Activated B cell treated with CpG ODN at 0.5 μM for 24 hours (primary cell): ENCODE measurements around the gene ZCCHC7. TPM values are rescaled to one million over a fixed set of nuclear protein-coding genes. Genes with fewer than 3 reads are reported as not detected.
"Not testable (repeated sequence)": the region's sequence is repeated elsewhere in the genome, so short reads cannot be mapped to it uniquely, and the experiment has no call there.

Experiments
- ATAC-seq: fragments of 200-7000 bp; cut with Tn5 transposase; one replicate; pipeline ENCODE4 v1.10.0; 2021; ENCODE audit warnings: low read depth, mild to moderate bottlenecking, moderate library complexity
- CTCF ChIA-PET: fragments of 350-600 bp; sonication (Branson Sonifier 250); formaldehyde crosslinking; loops from one replicate; lab custom pipeline; 2021; ENCODE audit warnings: antibody characterized with exemption; lab: Charles Lee
- POLR2A ChIA-PET: fragments of 350-600 bp; sonication (Branson Sonifier 250); formaldehyde crosslinking; loops from one replicate; lab custom pipeline; 2021; ENCODE audit warnings: antibody characterized with exemption; lab: Charles Lee
- DNase-seq: peaks from one replicate; pipeline ENCODE4 v3.0.0; 2022
- H3K27ac Mint-ChIP-seq: one replicate; pipeline ENCODE4 v1.8.0; 2020; ENCODE audit warnings: mixed read lengths
- H3K27me3 Mint-ChIP-seq: one replicate; pipeline ENCODE4 v1.8.0; 2021; ENCODE audit warnings: mixed read lengths
- H3K36me3 Mint-ChIP-seq: one replicate; pipeline ENCODE4 v1.8.0; 2021; ENCODE audit warnings: low read depth, mixed read lengths
- H3K4me1 Mint-ChIP-seq: one replicate; pipeline ENCODE4 v1.8.0; 2021; ENCODE audit warnings: mixed read lengths
- H3K4me3 Mint-ChIP-seq: one replicate; pipeline ENCODE4 v1.8.0; 2020; ENCODE audit warnings: mild to moderate bottlenecking, mixed read lengths
- H3K9me3 Mint-ChIP-seq: one replicate; pipeline ENCODE4 v1.8.0; 2020; ENCODE audit warnings: mixed read lengths
- intact Hi-C: fragments of 100-400 bp; cut with micrococcal nuclease; formaldehyde crosslinking; loops from one replicate; pipeline ENCODE4 v1.15.1; 2024
- total RNA-seq: library from RNA; stranded (reverse); gene quantifications from 2 replicates; pipeline ENCODE4 v1.2.3, GENCODE V29; 2022
- TF ChIP-seq, protein P1 (sequence below): fragments of 200-600 bp; IDR thresholded peaks from one replicate; pipeline ENCODE4 v1.8.0; 2022; ENCODE audit warnings: antibody characterized with exemption, mild to moderate bottlenecking

Gene ZCCHC7
- total RNA-seq, 1 donor from 2014 or later = 70.3 TPM

DNA sequence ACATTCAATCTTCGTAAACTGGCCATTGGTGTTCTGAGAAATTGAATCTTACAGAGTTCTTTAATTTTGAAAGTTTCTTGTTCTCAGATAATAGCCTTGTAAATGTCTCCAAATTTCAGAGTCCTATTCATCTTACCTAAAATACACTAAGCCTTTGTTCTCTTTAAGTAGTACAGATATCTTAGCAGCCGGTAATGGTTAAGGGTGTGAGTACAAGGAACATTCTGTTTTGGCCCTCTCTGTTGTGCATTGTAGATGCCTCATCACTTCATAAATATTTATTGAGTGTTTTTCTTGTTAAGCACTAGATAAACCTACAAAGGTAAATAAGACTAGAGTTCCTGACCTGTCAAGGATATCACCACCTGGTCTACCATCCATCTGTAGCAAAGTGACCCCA lies 35.2 kb downstream of the ZCCHC7 start:
- TF ChIP-seq, protein P1, sequence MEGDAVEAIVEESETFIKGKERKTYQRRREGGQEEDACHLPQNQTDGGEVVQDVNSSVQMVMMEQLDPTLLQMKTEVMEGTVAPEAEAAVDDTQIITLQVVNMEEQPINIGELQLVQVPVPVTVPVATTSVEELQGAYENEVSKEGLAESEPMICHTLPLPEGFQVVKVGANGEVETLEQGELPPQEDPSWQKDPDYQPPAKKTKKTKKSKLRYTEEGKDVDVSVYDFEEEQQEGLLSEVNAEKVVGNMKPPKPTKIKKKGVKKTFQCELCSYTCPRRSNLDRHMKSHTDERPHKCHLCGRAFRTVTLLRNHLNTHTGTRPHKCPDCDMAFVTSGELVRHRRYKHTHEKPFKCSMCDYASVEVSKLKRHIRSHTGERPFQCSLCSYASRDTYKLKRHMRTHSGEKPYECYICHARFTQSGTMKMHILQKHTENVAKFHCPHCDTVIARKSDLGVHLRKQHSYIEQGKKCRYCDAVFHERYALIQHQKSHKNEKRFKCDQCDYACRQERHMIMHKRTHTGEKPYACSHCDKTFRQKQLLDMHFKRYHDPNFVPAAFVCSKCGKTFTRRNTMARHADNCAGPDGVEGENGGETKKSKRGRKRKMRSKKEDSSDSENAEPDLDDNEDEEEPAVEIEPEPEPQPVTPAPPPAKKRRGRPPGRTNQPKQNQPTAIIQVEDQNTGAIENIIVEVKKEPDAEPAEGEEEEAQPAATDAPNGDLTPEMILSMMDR = no peak
- POLR2A ChIA-PET = interaction anchor here (1.1 to 1.4 kb wide), 3 partner anchors 8 to 35 kb away, joined by 3 to 4 read pairs (median 4); partner anchors contain the start of gene ZCCHC7
- H3K36me3 Mint-ChIP-seq = peaks cover 60% of the 10 kb centered on the region
- peaks cover 43% of the 10 kb centered on the region for H3K4me1 Mint-ChIP-seq
- H3K4me3 Mint-ChIP-seq = no peak overlapping the region
- no peaks in the 10 kb centered on the region for H3K9me3 Mint-ChIP-seq
- CTCF ChIA-PET = no interaction called here
- no peaks in the 10 kb centered on the region for H3K27me3 Mint-ChIP-seq
- intact Hi-C loops = loop anchor here (5.0 kb wide), 1 partner anchor 33 kb away; the partner anchor contains the start of gene ZCCHC7
- ATAC-seq = no peak
- no peak overlapping the region for H3K27ac Mint-ChIP-seq
- no peak for DNase-seq

DNA sequence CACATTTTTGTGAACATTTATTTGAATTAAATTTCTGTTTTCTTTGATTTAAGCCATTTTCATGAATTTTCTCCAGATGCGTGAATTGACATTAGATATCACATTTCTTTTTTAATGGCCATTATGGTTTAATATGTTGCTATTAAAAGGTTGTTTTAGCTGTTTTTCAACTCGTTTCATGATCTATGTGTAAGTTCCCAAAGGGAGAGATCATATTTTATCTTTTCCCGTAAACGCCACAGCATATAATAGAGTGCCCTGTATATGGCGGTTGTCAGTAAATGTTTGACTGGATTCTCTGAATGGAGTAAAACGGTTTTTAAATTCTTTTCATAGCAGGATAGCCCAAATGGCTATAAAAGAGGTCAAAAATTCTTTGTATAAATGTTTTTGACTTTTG lies 35.8 kb downstream of the ZCCHC7 start:
- Mint-ChIP-seq H3K9me3 (no peaks in the 10 kb centered on the region), H3K27me3 (no peaks in the 10 kb centered on the region), H3K4me1 (peaks cover 43% of the 10 kb centered on the region), H3K27ac (no peak overlapping the region), H3K36me3 (peaks cover 62% of the 10 kb centered on the region), H3K4me3 (no peak overlapping the region)
- ChIA-PET CTCF (no interaction called here), POLR2A (interaction anchor here (1.1 to 1.4 kb wide), 3 partner anchors 9 to 36 kb away, joined by 3 to 4 read pairs (median 4); partner anchors contain the start of gene ZCCHC7)
- ATAC-seq = no peak
- DNase-seq = no peak
- TF ChIP-seq, protein P1 = no peak
- intact Hi-C loops = loop anchor here (5.0 kb wide), 1 partner anchor 34 kb away; the partner anchor contains the start of gene ZCCHC7

DNA sequence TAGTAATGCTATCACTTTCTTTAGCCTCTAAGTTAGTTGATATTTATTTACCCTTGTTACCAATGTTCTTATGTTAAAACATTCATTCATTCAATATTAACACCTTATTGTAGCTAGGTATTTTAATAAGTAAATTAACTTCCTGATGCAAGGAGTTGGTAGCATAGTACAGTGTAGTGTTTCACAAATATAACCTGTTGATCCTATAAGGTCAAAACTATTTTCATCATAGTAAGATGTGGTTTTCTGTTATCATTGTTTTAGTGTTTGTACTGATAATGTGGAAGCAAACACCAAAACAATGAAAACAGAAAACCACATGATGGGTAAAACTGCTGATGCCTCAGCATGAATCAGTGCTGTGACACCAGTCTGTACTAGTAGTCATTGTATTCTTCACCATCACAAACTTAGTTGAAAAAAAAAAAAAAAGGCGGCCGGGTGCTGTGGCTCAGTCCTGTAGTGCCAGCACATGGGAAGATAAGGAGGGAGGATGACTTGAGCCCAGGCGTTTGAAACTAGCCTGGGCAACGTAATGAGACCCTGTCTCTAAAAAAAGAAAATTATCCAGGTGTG lies 36.5 kb downstream of the ZCCHC7 start:
- TF ChIP-seq, protein P1 = no peak
- H3K9me3 Mint-ChIP-seq = no peaks in the 10 kb centered on the region
- no peak for ATAC-seq
- intact Hi-C loops = loop anchor here (5.0 kb wide), 1 partner anchor 35 kb away; the partner anchor contains the start of gene ZCCHC7
- no peak overlapping the region for H3K4me3 Mint-ChIP-seq
- H3K27me3 Mint-ChIP-seq = no peaks in the 10 kb centered on the region
- CTCF ChIA-PET = no interaction called here
- no peak for DNase-seq
- peak overlapping the region; percentile 41 for H3K27ac Mint-ChIP-seq
- POLR2A ChIA-PET = interaction anchor here (1.3 to 1.4 kb wide), 2 partner anchors 10 to 18 kb away, joined by 4 read pairs; no protein-coding TSS in a partner anchor
- peaks cover 66% of the 10 kb centered on the region for H3K36me3 Mint-ChIP-seq
- H3K4me1 Mint-ChIP-seq = peaks cover 44% of the 10 kb centered on the region

DNA sequence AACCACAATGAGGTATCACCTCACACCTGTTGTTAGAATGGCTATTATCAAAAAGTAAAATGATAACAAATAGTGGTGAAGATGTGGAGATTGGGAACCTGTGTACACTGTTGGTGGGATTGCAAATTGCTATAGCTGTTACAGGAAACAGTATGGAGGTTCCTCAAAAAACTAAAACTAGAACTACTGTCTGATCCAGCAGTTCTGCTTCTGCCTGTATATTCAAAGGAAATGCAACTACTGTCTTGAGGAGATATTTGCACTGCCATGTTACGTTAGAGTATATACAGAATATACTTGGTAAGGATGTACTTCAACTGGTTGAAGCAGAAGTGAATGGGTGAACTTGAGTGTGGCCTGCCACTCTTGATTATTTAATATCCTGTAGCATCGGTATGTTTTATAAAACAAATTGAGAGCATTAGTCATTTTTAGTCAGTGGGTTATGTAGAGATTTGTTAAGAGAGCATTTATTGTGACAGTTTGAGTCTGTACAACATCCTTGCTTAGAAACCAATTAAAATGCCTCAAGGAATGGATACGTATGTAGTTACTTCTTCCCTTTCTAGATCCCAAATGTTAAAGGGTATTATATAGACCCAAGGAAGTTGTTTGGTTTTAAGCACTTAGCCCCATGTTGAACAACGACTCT lies 37.5 kb downstream of the ZCCHC7 start:
- H3K4me3 Mint-ChIP-seq = no peak overlapping the region
- intact Hi-C loops = loop anchor here (5.0 kb wide), 1 partner anchor 36 kb away; the partner anchor contains the start of gene ZCCHC7
- ATAC-seq = peak; percentile 18
- H3K27ac Mint-ChIP-seq = peak overlapping the region; percentile 9
- no peaks in the 10 kb centered on the region for H3K9me3 Mint-ChIP-seq
- H3K27me3 Mint-ChIP-seq = no peaks in the 10 kb centered on the region
- TF ChIP-seq, protein P1 = no peak
- H3K4me1 Mint-ChIP-seq = peaks cover 48% of the 10 kb centered on the region
- ChIA-PET CTCF (no interaction called here), POLR2A (interaction anchor here (0.6 kb wide), 1 partner anchor 121 kb away, joined by 3 read pairs; no protein-coding TSS in a partner anchor)
- peaks cover 66% of the 10 kb centered on the region for H3K36me3 Mint-ChIP-seq
- DNase-seq = no peak

DNA sequence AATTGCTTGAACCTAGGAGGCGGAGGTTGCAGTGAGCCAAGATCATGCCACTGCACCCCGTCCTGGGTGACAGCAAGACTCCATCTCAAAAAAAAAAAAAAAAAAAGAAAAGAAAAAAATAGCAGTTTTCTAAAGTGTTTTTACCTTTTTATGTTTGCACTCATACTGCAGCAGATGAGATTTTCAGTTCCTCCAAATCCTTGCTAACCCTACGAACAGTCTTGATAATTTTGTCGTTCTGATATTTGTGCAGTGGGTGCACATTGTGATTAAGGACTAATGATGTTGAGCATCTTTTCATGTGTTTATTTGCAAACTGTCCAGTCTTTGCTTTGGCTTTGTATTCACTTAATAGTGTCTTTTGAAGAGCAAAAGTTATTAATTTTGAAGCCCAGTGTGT lies 42.9 kb downstream of the ZCCHC7 start:
- H3K4me3 Mint-ChIP-seq = peak overlapping the region; percentile 11
- TF ChIP-seq, protein P1 = no peak
- intact Hi-C loops = loop anchor here (2.0 kb wide), 1 partner anchor 14 kb away; no protein-coding TSS in a partner anchor
- CTCF ChIA-PET = no interaction called here
- no peaks in the 10 kb centered on the region for H3K27me3 Mint-ChIP-seq
- peak; percentile 65 for ATAC-seq
- peaks cover 63% of the 10 kb centered on the region for H3K36me3 Mint-ChIP-seq
- DNase-seq = no peak
- peak overlapping the region; percentile 72 for H3K27ac Mint-ChIP-seq
- POLR2A ChIA-PET = interaction anchor here (0.7 to 0.9 kb wide), 2 partner anchors 13 to 130 kb away, joined by 8 to 10 read pairs; no protein-coding TSS in a partner anchor
- H3K4me1 Mint-ChIP-seq = peaks cover 57% of the 10 kb centered on the region
- H3K9me3 Mint-ChIP-seq = no peaks in the 10 kb centered on the region

DNA sequence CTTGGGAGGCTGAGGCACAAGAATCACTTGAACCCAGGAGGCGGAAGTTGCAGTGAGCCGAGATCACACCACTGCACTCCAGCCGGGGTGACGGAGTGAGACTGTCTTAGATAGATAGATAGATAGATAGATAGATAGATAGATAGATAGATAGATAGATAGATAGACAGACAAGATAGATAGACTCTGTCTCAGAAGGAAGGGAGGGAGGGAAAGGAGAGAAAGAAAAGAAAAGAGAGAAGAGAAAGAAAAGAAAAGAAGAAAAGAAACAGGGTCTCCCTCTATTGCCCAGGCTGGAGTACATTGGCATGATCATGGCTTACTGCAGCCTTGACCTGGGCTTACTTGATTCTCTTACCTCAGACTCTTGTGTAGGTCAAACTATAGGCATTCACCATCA lies 44.0 kb downstream of the ZCCHC7 start:
- H3K4me3 Mint-ChIP-seq, H3K27me3 Mint-ChIP-seq, ATAC-seq, intact Hi-C loops, CTCF ChIA-PET, H3K9me3 Mint-ChIP-seq, POLR2A ChIA-PET, DNase-seq: not testable (repeated sequence)
- Mint-ChIP-seq H3K36me3 (peaks cover 69% of the 10 kb centered on the region), H3K4me1 (peaks cover 62% of the 10 kb centered on the region), H3K27ac (peak overlapping the region; percentile 72)
